K562 (cell line): Measurements from ENCODE around the gene CNP. TPM values are rescaled to one million over a fixed set of nuclear protein-coding genes. Genes with fewer than 3 reads are reported as not detected.

ENCODE experiments used
- ATAC-seq: fragments of 200-7000 bp; cut with Tn5 transposase; 3 replicates; pipeline ENCODE4 v1.9.1; 2020; ENCODE audit warnings: moderate library complexity
- BruUV-seq: library from RNA; stranded (reverse); fragments of 400-500 nt; replicated peaks from 2 replicates; lab custom pipeline; 2021; lab: Mats Ljungman, UMichigan
- CTCF ChIA-PET: fragments of 300-600 bp; formaldehyde crosslinking; extraction: SDS; loops from one replicate; lab custom pipeline; 2021; ENCODE audit warnings: low intra/inter-chr PET ratio; lab: Yijun Ruan, JAX
- POLR2A ChIA-PET: fragments of 300-600, 350-650 bp; sonication (Branson Sonifier 250); formaldehyde crosslinking; extraction: SDS; loops from one replicate; lab custom pipeline; 2021; ENCODE audit warnings: antibody characterized with exemption, inconsistent platforms; lab: Yijun Ruan, JAX
- DNase-seq, 4 experiments: peaks; one replicate each; pipeline versions ENCODE4 v3.0.0 to v3.0.0-alpha.2; 2011 to 2018; ENCODE audit warnings: low spot score in 3 of 4, mixed read lengths in 3 of 4; ENCODE audit errors: extremely low read depth in 1 of 4
- FAIRE-seq: peaks from 2 replicates; lab custom pipeline; 2011; peaks lifted over from hg19 to GRCh38; lab: Jason Lieb, UNC
- H2AFZ ChIP-seq: 2 replicates; pipeline ENCODE4 v1.6.0; 2011; ENCODE audit warnings: low read depth, low read length, control low read depth, inconsistent platforms
- H3K27ac ChIP-seq: fragments of 200-600 bp; 3 replicates; pipeline ENCODE4 v1.8.0; 2011; ENCODE audit warnings: low read depth, mild to moderate bottlenecking, control low read depth, inconsistent platforms, low read length, moderate library complexity, mixed read lengths; ENCODE audit errors: extremely low read depth
- H3K27me3 ChIP-seq, 2 experiments: fragments of 300-600 bp in 1 of 2; 2 replicates in 1 of 2; 3 replicates in 1 of 2; pipeline versions ENCODE4 v1.6.0 to v1.8.0; 2011; ENCODE audit warnings: inconsistent platforms in 2 of 2, low read length in 2 of 2, mild to moderate bottlenecking in 1 of 2, mixed read lengths in 1 of 2, moderate library complexity in 1 of 2; ENCODE audit not compliant: control insufficient read depth in 2 of 2, insufficient read depth in 2 of 2
- H3K36me3 ChIP-seq: fragments of 300-600 bp; 3 replicates; pipeline ENCODE4 v1.8.0; 2011; ENCODE audit warnings: mild to moderate bottlenecking, low read length, inconsistent platforms; ENCODE audit not compliant: control insufficient read depth, insufficient read depth
- H3K4me1 ChIP-seq, 2 experiments: fragments of 200-600 bp in 1 of 2; replicated peaks in 1 of 2; 2 replicates in 1 of 2; 3 replicates in 1 of 2; pipeline versions ENCODE4 v1.5.1 to v1.8.0; 2011; ENCODE audit warnings: inconsistent platforms in 2 of 2, low read length in 2 of 2, mild to moderate bottlenecking in 1 of 2, mixed read lengths in 1 of 2, moderate library complexity in 1 of 2; ENCODE audit not compliant: control insufficient read depth in 2 of 2, insufficient read depth in 2 of 2
- H3K4me2 ChIP-seq: 2 replicates; pipeline ENCODE4 v1.6.1; 2011; ENCODE audit warnings: low read length, control low read depth, inconsistent platforms, mixed read lengths; ENCODE audit not compliant: insufficient read depth
- H3K4me3 ChIP-seq: fragments of 200-600 bp; sonication (generic), shearing (Covaris generic); 2 replicates; pipeline ENCODE4 v1.5.1; 2016; ENCODE audit warnings: control low read depth, inconsistent platforms
- H3K79me2 ChIP-seq: fragments of 200-600 bp; 3 replicates; pipeline ENCODE4 v1.8.0; 2011; ENCODE audit warnings: low read length, inconsistent platforms; ENCODE audit not compliant: control insufficient read depth, insufficient read depth
- H3K9ac ChIP-seq, 2 experiments: 2 replicates each; pipeline versions ENCODE4 v1.6.0 to v1.6.1; 2011; ENCODE audit warnings: low read depth in 2 of 2, low read length in 2 of 2, control low read depth in 1 of 2, inconsistent platforms in 1 of 2, mild to moderate bottlenecking in 1 of 2, mixed read lengths in 1 of 2; ENCODE audit not compliant: insufficient read depth in 1 of 2
- H3K9me1 ChIP-seq: one replicate; pipeline ENCODE4 v1.6.0; 2011; ENCODE audit warnings: inconsistent platforms, mild to moderate bottlenecking, low read length, moderate library complexity; ENCODE audit not compliant: control insufficient read depth, insufficient read depth
- H3K9me3 ChIP-seq: replicated peaks from 2 replicates; pipeline ENCODE4 v1.5.1; 2011; ENCODE audit warnings: low read depth, low read length, inconsistent platforms; ENCODE audit not compliant: control insufficient read depth, insufficient read depth
- H4K20me1 ChIP-seq: replicated peaks from 2 replicates; pipeline ENCODE4 v1.6.1; 2011; ENCODE audit warnings: low read length, inconsistent platforms, mixed read lengths; ENCODE audit not compliant: control insufficient read depth, insufficient read depth
- ASH1L ChIP-seq: fragments of 450-650 bp; IDR thresholded peaks from 2 replicates; pipeline ENCODE4 v1.6.1; 2018; ENCODE audit warnings: borderline replicate concordance, mild to moderate bottlenecking, low read depth; ENCODE audit not compliant: partially characterized antibody
- HNRNPUL1 ChIP-seq: fragments of 200-400 bp; formaldehyde crosslinking; IDR thresholded peaks from 2 replicates; pipeline ENCODE4 v1.6.1; 2017; ENCODE audit warnings: low read length
- KLF6 ChIP-seq: fragments of 250-450 bp; sonication (Bioruptor Pico); IDR thresholded peaks from 2 replicates; pipeline ENCODE4 v1.4.0; 2020; ENCODE audit warnings: mild to moderate bottlenecking, moderate library complexity, borderline replicate concordance
- POLR2A ChIP-seq: fragments of 450-650 bp; conservative IDR thresholded peaks from 2 replicates; pipeline ENCODE4 v1.6.1; 2016
- POLR2AphosphoS5 ChIP-seq: IDR thresholded peaks from 2 replicates; pipeline ENCODE4 v1.6.1; 2011; ENCODE audit warnings: mild to moderate bottlenecking, low read depth, low read length, moderate library complexity; ENCODE audit not compliant: control insufficient read depth, insufficient read depth
- POLR2G ChIP-seq: fragments of 200-400 bp; formaldehyde crosslinking; IDR thresholded peaks from 2 replicates; pipeline ENCODE4 v1.6.1; 2017; ENCODE audit warnings: low read depth, mild to moderate bottlenecking, antibody characterized with exemption, low read length, moderate library complexity
- RBFOX2 ChIP-seq: fragments of 200-400 bp; formaldehyde crosslinking; IDR thresholded peaks from 2 replicates; pipeline ENCODE4 v1.6.1; 2017; ENCODE audit warnings: low read depth, mild to moderate bottlenecking, low read length, moderate library complexity
- RBM22 ChIP-seq: fragments of 200-400 bp; formaldehyde crosslinking; IDR thresholded peaks from 2 replicates; pipeline ENCODE4 v1.6.1; 2018; ENCODE audit warnings: low read length, low read depth; ENCODE audit not compliant: poor library complexity, severe bottlenecking
- RCOR1 ChIP-seq, 2 experiments: IDR thresholded peaks; 2 replicates each; pipeline ENCODE4 v1.6.1; 2012; ENCODE audit warnings: low read depth in 2 of 2, low read length in 2 of 2, borderline replicate concordance in 1 of 2, improper control_type of control experiment in 1 of 2
- SUPT5H ChIP-seq: fragments of 450-650 bp; IDR thresholded peaks from 2 replicates; pipeline ENCODE4 v1.6.1; 2016
- WGBS: fragments of 100-300 bp; shearing (Covaris generic); methylation state at CpG from one replicate; pipeline ENCODE4 v1.1.6; 2016; ENCODE audit warnings: low coverage, mixed read lengths; ENCODE audit not compliant: insufficient coverage; ENCODE audit errors: missing lambda C conversion rate; 5-methylcytosine and 5-hydroxymethylcytosine counted together
- in situ Hi-C: fragments of 300-500 bp; cut with MboI; formaldehyde crosslinking; loops from 4 replicates; pipeline ENCODE4 v1.15.0; 2018; ENCODE audit warnings: inconsistent platforms, mixed read lengths
- intact Hi-C: fragments of 100-400 bp; cut with micrococcal nuclease; formaldehyde crosslinking; loops from 2 replicates; pipeline ENCODE4 v1.14.2; 2022
- polyA plus RNA-seq, 8 experiments: library from polyadenylated mRNA; depleted of rRNA in 4 of 8; stranded (reverse) in 5 of 8; unstranded in 3 of 8; fragments of >200 nt; fragmentation: Nextera tagmentation in 2 of 8; fragmentation: Illumina TruSeq in 1 of 8; extraction: Ambion mirVana in 2 of 8; extraction: Trizol in 1 of 8; gene quantifications; 2 replicates each; pipeline versions ENCODE4 v1.2.1 to v1.2.3, GENCODE V29; 2011 to 2014; ENCODE audit warnings: inconsistent platforms in 1 of 8, missing spikeins in 1 of 8
- total RNA-seq, 7 experiments: library from RNA; depleted of rRNA in 6 of 7; stranded (reverse); fragments of >200 nt in 6 of 7; fragmentation: Illumina TruSeq in 2 of 7; extraction: Trizol in 2 of 7; gene quantifications; 2 replicates each; pipeline versions ENCODE4 v1.2.1 to v1.2.3, GENCODE V29; 2011 to 2021; ENCODE audit warnings: low replicate concordance in 1 of 7

Gene CNP
- total and polyA plus RNA-seq, 9 of the 15 experiments (the other 6 are each of a cell fraction or from before 2014, with no cell fraction given), result 1.7 to 52.0 (median 29.1) TPM

DNA sequence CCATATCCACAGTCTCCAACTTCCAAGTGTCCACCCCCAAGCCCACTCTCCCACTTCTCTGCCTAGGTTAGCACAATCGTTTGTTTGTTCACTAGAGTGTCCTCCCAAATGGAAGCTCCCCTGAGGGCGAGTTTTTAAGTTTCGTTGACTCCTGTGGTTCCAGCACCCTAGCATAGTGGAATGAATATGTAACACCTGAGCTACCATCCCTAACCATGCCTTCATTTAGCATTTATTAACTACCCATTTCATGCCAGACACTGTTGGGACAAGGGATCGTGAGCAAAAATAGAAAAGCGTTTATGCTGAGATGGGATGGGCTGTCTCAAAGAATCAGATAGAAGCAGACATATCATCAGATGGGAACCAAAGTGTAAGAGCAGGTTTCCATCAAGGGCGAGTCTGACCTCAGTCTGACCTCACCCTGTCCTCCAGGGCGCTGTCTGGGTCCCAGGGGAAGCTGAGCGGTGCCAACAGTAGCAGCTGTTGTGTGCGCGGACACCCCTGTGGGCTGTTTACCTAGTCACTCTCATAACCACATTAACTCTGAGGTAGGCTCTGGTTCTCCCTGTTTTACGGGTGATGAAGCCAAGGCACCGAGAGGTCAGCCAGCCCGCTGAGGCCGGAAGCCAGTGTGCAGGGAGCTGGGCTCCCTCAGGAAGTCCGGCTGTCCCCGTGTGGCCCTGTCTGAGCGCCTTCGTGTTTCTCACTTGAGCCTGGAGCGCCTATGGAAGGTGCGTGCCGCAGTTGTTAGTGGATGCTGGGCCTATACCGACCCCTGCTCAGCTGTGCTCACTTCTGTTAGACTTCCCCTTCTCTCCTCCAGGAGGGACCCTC lies 6.2 kb downstream of the CNP start:
- peak; percentile 29 for FAIRE-seq
- no peak overlapping the region for H3K4me3 ChIP-seq
- ChIA-PET POLR2A (interaction anchor here (0.7 to 2.1 kb wide), 9 partner anchors 9 to 141 kb away, joined by 3 to 6 read pairs (median 4); no protein-coding TSS in a partner anchor), CTCF (no interaction called here)
- no peaks in the 10 kb centered on the region for H3K9me1 ChIP-seq
- peak overlapping the region in 1 of 2 experiments; percentile 80; a peak in 2 of 4 replicates for H3K9ac ChIP-seq
- peaks cover 4% of the 10 kb centered on the region; the same call in 2 of the 3 replicates for H3K79me2 ChIP-seq
- peaks cover under 1 to 20% of the 10 kb centered on the region in 2 experiments; a peak in 3 of 5 replicates for H3K4me1 ChIP-seq
- no peaks in the 10 kb centered on the region; the same call in 1 of the 2 replicates for H3K9me3 ChIP-seq
- peaks cover 85% of the 10 kb centered on the region for H3K36me3 ChIP-seq
- H2AFZ ChIP-seq, result no peak overlapping the region
- TF ChIP-seq RCOR1 (IDR thresholded peaks at IDR 0.05; ENCODE audit: borderline replicate concordance in 1 of 2, low read depth in 2 of 2, low read length in 2 of 2) (no peak), POLR2AphosphoS5 (peak; percentile 13; the same call in 1 of the 2 replicates), SUPT5H (0 out of 2 replicates have a peak, but pooled peaks have one; percentile 17), HNRNPUL1 (no peak), KLF6 (CRISPR knock-in tag) (no peak), POLR2A (peak; percentile 28; the same call in 1 of the 2 replicates), RBM22 (peak; percentile 58), ASH1L (no peak), POLR2G (peak; percentile 63; the same call in 1 of the 2 replicates), RBFOX2 (0 out of 2 replicates have a peak, but pooled peaks have one; percentile 28)
- 86% methylated on average over 22 of the region's 22 CpGs for WGBS
- intact Hi-C loops (no loop called here), in situ Hi-C loops (no loop called here)
- ATAC-seq, result no peak; the same call in 1 of the 3 replicates
- BruUV-seq, result no TSS peak
- H3K4me2 ChIP-seq, result no peak overlapping the region
- no peaks in the 10 kb centered on the region; the same call in 1 of the 2 replicates for H4K20me1 ChIP-seq
- no peaks in the 10 kb centered on the region for H3K27me3 ChIP-seq
- H3K27ac ChIP-seq, result no peak overlapping the region; the same call in 2 of the 3 replicates
- DNase-seq, result no peak
